GM12801 (cell line): Measurements from ENCODE around the gene KCNG2.

Source experiments
- TF ChIP-seq, protein P1 (sequence below): IDR thresholded peaks from one replicate; pipeline ENCODE4 v1.5.1; 2011; ENCODE audit warnings: control low read depth; ENCODE audit not compliant: insufficient read length; ENCODE audit errors: extremely low read depth

Gene KCNG2

DNA sequence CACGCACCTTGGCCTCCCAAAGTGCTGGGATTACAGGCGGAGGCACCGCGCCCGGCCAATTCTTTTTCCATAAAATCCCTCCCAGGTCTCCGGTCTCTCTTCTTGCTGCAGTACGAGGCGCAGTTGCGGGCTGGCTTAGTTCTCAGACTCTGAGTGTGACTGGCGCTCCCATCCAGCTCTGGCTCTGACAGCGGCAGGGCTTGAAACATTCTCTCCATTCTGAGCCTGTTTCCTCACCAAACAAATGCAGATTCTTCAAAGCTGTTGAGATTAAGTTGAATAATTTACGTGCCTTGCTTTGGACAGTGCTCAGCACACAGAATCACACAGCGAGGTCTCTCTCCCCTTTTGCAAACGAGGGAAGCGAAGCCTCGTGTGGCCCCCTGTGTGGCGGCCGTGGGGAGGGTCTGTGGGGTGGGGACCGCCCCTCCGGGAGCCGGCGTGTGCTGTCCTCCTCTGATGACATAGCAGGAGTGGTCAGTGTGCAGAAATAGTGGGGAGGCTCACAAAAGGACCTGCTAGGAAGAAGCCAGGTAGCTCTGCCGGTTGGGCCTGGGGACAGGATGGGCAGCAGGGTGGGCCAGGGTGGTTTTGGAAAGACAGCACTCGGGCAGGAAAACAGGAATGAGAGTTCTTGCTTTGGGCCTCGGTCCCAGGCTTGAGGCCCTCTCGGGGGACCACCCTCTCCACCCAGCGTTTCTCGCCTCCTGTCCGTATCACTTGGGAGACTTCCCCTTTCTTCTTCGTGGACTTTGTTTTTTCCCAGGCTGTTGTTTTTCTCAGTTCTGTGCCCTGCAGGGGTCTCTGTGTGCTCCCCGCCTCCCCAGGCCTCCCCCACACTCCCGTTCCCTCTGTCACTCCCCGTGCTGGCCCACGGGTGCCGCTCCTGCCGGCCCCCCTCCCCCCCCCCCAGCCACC lies 75.0 kb downstream of the KCNG2 start:
- TF ChIP-seq, protein P1, sequence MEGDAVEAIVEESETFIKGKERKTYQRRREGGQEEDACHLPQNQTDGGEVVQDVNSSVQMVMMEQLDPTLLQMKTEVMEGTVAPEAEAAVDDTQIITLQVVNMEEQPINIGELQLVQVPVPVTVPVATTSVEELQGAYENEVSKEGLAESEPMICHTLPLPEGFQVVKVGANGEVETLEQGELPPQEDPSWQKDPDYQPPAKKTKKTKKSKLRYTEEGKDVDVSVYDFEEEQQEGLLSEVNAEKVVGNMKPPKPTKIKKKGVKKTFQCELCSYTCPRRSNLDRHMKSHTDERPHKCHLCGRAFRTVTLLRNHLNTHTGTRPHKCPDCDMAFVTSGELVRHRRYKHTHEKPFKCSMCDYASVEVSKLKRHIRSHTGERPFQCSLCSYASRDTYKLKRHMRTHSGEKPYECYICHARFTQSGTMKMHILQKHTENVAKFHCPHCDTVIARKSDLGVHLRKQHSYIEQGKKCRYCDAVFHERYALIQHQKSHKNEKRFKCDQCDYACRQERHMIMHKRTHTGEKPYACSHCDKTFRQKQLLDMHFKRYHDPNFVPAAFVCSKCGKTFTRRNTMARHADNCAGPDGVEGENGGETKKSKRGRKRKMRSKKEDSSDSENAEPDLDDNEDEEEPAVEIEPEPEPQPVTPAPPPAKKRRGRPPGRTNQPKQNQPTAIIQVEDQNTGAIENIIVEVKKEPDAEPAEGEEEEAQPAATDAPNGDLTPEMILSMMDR, result no peak

DNA sequence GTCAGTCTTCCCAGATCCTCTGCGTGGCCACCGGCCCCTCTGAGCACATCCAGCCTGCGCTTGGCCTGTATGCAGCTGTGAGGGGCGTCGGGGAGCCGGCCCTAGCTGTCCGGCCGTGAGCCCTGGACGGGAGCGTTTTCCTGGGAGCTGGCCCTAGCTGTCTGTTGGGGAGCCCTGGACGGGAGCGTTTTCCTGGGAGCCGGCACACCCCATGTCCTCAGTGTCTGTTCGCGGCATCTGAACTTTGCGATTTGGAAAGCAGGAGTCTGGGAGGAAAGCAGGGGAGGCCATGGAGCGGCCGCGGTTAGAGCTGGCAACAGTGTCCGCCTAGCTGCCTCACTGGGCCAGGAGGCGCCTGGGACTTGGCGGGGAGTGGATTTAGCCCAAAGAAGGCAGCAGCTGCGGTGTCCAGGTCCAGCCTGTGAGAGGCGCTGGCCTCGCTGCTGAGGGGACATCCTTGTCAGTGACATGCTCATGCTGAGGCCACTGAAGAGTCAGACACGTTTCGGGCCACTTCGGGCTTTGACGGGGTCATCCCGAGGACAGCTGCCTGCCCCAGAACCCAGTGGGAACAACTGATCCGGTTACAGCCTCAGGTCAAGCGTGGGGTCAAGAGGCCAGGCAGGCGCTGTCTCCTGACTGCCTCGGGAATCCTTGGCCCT lies 75.8 kb downstream of the KCNG2 start:
- TF ChIP-seq, protein P1, result no peak

DNA sequence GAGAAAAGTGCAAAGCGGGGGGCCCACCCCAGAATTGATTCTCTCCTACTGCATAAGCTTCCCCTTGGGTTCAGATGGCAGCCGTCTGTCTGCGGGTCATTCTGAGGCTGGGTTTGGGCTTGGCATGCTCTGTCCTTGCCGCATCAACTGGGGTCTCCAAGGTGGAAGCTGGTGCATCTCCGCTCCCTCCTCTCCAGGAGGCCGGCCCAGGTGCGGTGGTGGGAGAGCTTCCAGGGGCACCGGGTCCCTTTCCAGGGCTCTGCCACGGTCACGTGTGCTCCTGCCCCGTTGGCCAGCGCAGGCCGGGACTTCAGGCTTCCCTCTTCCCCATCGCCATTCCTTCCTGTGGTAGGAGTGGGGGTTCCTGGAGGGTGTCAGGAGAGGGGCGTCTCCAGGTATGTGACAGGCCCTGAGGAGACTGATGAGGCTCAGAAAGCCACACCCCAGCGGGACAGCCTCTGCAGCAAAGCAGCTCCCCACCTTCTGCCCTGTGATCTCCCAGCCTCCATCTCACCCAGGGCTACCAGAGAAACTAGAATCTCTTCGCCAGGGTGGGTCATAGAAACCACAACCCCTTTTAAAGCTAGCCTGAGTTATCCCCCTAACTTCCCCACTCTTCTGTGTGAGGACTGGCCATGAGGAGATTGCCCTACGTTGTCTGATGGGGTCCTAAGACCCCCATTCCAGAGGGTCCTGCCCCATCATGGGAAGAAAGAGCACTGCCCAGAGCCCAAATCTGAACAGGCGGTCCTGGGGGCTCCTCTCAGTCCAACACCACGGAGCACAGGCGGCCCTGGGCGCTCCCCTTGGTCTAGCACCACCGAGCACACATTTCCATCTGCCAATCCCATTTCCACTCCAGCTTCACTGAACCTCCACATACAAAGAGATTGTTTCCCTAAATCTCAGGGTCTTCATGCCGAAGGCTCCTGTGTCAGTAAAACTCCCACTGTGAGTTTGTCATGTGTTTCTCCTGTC lies 77.1 kb downstream of the KCNG2 start:
- TF ChIP-seq, protein P1, result no peak

DNA sequence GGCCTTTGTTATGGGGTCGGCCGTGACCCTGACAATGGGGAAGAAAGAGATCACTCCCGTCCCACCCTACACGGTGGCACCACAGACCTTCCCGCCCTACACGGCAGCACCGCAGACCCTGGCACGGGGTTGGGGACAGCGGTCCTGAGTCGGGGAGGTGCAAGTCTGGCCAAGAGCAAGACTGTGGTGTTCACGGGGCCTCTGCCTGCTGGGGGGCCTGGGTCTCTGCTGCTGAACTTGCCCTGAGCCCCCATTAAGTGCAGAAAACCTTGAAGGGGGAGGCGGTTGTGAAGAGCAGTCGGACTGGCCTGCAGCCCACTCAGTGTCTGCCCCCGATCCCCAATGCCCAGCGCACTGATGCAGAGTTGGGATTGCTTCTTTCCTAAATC lies 77.8 kb downstream of the KCNG2 start:
- TF ChIP-seq, protein P1, result no peak

DNA sequence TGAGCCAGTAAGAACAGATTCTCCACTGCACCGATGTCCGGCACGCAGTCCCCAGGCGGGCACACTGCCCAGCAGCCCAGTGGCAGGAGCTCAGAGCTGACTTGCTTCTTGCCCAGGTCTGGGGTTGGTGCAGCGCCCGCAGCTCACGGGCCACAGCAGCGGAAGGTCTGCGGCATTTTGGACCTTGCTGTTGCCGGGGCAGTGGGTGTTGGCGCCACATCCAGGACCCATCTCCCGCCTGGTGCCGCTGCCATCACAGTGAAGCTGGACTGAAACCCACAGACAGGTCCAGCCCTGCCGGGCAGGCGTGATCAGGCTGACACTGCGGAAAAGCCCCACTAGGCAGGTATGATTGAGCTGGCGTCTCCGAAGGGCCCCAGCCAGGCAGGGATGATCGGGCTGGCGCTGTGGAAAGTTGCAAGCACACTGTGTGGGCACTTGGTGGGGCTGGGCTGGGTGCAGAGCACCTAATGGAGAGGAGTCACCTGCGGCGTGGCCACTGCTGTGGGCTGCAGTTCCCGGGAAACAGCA lies 78.3 kb downstream of the KCNG2 start:
- TF ChIP-seq, protein P1, result no peak

DNA sequence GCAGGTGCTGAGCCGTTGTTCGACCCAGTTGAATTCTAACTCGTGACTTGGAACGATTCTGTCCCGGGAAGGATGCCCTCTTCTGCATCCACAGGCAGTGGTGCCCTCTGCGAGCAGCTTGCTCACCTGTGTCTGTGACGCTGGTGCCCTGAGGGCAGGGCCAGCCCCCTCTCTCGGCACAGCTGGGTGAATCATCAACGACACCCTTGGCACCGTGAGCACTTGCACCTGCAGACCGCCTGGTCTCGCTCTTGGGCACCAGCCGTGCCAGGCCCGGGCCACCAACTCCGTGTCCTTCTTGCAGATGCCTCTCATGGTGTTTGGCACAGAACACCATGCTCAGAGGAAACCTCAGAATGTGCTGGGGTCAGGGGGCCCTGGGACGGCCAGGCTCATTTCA lies 78.8 kb downstream of the KCNG2 start:
- TF ChIP-seq, protein P1, result no peak
